GM11168 (cell line): ENCODE data around the gene LUZP1.

Experiments
- in situ Hi-C: fragments of 300-500 bp; cut with MboI; formaldehyde crosslinking; loops from one replicate; pipeline ENCODE4 v1.12.0; 2022; ENCODE audit warnings: low sequenced_read_pairs; ENCODE audit not compliant: unreplicated experiment

Gene LUZP1

DNA sequence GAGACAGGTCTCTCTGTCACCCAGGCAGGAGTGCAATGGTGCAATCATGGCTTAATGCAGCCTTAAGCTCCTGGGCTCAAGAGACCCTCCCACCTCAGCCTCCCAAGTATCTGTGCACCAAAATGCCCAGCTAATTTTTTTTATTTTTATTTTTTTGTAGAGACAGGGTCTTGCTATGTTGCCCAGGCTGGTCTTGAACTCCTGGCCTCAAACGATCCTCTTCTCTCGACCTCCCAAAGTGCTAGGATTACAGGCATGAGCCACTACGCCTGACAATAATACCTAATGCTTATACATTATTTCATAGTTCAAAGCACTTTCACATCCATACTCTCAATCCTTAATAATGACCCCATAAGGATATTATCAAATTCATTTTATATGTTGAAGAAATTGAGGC is 48.3 kb downstream of the LUZP1 start:
- in situ Hi-C loops = no loop called here

- in situ Hi-C loops = no loop called here
Observed at GRCh38 chr1:23118957-23119792, 49.5 kb downstream of the LUZP1 start.

GRCh38 chr1:23118407-23118806 is 50.2 kb downstream of the LUZP1 start:
- in situ Hi-C loops = no loop called here

GRCh38 chr1:23116921-23117699 is 51.5 kb downstream of the LUZP1 start:
- in situ Hi-C loops = no loop called here

DNA sequence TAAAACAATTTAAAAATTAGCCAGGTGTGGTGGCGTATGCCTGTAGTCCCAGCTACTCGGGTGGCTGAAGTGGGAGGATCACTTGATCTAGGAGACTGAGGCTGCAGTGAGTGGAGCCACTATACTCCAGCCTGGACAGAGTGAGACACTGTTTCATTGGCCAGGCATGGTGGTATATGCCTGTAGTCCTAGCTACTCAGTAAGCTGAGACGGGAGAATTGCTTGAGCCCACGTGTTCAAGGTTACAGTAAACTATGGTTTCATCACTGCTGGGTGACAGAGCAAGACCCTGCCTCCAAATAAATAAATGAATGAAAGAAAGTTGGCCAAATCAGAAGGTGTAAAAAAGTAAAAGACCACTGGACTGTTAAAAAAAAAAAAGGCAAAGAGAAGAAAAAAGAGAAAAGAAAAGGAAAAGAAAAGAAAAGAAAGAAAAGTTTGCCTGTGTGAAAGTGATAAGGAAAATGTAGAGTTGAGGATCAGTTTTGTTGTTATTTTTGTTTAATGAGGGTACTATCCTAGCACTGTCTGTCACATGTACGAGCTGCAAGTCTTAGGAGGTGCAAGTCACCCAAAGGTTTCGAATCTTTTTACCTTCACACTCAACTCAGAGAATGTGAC is 52.3 kb downstream of the LUZP1 start:
- in situ Hi-C loops = no loop called here

- in situ Hi-C loops = no loop called here
Observed at GRCh38 chr1:23114424-23115079, 54.1 kb downstream of the LUZP1 start.

DNA sequence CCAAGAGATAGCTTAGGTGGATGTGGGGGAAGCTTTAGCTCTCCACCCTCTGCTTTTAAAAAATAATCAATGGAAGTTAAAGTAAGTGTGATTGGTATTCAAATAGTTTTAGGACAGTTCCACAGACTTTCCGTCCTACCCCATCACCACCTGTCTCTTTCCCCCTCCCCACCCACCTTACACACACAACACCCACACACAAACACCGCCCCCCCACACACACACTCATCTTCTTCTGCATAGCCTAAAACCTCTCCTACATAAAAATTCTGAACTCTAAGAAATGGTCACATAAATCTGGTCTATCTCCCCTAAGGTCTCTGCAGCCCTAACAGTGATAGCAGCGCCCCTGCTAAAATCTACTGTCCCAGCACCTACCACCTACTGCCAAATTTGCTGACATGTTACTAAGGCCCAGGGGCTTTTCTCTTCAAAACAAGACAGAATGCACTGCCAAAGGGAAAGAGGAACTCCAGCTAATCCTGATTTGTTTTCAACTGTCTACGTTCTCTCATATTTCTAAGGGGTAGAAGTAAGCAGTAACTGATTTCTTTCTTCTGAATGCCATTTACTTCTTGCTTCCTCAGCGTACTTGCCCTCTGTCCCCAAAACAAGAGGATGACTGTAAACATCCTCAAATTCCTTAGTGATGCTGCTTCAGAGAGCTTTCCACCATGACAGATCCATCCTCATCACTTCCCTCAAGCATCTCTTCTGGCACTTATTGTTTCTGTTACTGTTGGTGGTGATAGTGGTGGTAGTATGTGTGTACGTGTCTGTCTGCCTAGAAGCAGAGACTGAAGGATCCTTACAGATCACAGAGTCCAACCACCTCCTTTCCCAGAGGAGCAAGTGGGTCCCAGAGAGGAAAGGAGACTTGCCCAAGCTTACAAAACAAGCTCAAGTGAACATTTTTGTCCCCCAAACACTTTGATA is 56.8 kb downstream of the LUZP1 start:
- in situ Hi-C loops = no loop called here

DNA sequence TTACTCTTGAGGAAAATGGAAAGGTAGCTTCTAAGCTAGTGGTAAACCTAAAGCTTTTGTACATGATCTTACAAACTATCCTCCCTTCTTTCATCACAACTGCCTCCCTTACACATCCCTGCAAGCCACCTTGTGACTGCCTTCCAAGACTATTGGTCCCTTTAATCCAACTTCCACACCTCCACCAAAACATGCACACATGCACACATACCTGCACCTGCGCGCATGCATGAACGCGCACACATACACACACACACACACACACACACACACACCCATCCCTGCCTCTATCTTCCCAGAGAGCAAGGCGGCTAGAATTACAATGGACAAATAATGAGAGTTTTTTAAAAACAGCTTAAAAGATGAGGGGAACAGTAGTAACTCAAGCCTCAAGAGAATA is 58.3 kb downstream of the LUZP1 start:
- in situ Hi-C loops = no loop called here

DNA sequence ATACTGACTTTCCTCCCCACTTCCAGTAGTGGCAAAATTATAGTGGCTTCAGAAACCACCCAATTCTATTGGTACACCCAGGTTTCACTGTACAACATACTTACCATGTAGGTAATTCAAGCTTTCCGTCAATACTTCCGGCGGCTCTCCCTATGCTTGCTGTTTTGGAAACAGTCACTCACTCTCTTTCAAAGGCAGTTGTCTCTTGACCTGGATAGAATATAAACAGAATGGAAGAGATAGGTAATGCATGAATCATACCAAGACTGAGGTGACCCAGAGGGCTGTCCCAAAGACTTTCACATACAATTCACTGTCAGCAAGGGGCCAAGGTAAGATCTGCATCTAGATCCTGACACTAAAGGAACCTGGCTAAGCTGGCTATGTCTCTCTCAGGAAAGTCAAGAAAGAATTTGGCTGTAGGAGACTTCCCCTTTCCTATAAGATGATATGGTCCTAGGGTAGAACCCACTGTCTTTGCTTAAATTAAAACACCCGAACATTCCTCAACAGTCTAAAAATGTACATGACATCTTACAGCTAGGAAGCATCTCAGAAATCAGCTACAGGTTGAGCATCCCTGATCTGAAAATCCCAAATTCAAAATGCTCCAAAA is 59.6 kb downstream of the LUZP1 start:
- in situ Hi-C loops = no loop called here

- in situ Hi-C loops = loop anchor here (5.0 kb wide), 1 partner anchor 84 kb away; no protein-coding TSS in a partner anchor
Observed at GRCh38 chr1:23103001-23103889, 65.4 kb downstream of the LUZP1 start.

DNA sequence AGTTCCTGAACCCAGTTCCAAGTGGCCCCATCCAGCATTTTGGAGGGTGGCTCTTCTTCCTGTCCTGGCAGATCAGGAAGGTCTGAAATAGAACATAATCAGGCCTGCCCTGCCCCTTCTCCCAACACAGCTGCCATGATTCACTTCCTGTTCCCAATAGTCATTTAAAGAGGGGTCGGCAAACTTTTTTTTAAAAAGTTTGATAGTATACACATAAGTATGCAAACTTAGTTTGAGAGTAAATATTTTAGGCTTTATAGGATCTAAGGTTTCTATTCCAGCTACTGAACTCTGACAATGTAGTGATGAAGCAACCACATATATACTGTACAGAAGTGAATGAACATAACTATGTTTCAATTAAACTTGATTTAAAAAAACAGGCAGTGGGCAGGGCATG is 66.4 kb downstream of the LUZP1 start:
- in situ Hi-C loops = loop anchor here (5.0 kb wide), 1 partner anchor 85 kb away; no protein-coding TSS in a partner anchor

DNA sequence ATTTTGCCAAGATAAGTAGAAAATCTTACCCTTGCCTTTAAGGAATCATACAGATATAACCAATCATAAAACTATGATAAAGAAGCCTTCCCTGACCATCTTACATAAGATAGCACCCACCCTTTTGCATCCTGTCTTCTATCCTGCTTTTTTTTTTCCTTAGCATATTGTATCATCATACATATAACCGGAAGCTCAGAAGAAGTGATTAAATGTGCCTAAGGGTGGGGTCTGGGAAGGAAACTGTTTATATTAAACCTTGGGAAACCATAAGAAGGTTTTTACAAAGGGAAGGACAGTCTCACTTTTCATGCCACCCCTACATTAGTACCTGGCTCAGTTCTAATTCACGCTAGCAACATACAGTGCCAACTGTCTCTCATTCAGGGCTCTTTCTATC is 66.8 kb downstream of the LUZP1 start:
- in situ Hi-C loops = loop anchor here (5.0 kb wide), 1 partner anchor 85 kb away; no protein-coding TSS in a partner anchor

DNA sequence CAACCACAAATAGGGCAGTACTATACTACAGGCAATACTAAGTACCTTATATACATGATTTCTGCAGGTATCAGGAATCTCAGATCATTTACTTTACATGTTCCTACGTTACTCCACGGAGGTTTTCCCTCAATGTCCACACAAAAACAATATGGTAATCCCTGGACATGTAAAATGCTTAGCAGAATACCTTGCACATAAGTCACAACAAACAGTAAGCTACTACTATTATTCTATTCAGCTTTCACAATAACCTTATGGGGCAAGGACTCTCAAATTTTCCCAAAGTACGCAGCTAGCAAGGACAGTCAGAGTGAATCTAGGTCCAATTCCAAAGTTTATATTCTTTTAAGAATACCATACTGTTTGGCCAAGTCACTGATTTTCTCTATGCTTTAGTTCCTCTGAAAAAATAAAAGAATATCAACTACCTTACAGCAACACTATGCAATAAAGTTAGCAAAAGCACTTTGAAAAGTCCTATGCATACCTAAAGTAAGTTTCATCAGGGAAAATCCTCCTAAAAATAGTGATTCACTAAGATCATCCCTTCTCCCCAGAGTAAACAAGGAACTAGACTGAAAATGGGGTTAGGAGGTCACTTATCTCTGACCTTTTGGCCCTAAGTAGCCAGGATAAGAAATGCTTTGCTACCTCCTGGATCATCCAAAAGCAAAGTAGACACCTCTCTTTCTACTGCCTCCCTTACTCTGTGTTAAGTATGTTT is 67.4 kb downstream of the LUZP1 start:
- in situ Hi-C loops = loop anchor here (5.0 kb wide), 1 partner anchor 86 kb away; no protein-coding TSS in a partner anchor

DNA sequence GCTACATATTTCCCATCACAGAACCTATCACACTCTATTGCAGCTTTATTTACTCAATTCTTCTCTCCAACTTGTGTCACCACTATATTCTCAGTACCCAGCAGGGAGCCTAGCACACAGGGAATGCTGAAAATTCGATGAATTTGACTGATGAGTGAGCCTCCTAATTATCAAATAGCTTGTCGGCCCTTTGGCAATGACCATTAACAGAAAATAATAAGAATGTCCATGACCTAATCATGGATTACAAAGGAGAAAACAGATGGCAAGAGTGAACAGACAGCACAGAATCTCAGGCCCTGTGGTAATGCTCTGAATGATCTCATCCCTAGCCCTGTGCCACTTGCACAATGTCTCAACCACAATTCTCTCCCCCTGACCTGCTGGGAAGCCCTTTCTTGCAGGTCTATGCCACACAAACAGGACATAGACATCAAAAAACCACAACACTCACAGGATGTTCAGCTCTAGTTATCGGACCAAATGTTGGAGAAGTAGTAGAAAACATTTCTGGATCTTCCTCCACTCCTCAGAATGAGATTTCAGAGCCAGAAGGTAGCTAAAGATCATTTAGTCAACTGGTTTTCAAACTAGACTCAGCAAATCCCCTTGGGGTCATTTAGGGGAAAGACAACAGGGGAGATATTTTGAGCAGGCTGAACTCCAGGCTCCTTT is 68.4 kb downstream of the LUZP1 start:
- in situ Hi-C loops = loop anchor here (5.0 kb wide), 1 partner anchor 87 kb away; no protein-coding TSS in a partner anchor

DNA sequence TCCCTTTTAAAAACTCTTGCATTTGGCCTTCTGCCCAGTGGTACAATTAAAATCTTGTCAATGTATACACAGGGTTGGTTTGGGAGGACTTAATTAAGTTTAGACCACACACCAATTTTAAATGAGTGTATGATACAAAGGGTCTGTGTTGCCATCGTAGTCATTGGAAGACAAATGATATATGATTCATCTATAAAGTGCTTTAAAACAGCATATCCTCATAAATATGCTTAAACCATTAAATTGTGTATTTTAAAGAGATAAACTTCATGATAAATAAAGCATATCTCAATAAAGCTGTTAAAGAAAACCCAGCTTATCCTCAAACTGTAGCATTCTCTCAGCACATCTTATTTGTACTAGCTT is 69.5 kb downstream of the LUZP1 start:
- in situ Hi-C loops = no loop called here

- in situ Hi-C loops = no loop called here
Observed at GRCh38 chr1:23098463-23099170, 70.0 kb downstream of the LUZP1 start.
